KMS-11 (cell line): ENCODE measurements around the gene GOLIM4.

Experiments used
- H2AFZ ChIP-seq: fragments of 200-600 bp; sonication (generic); 2 replicates; pipeline ENCODE4 v1.6.1; 2016; ENCODE audit warnings: antibody characterized with exemption, mixed run types, low read depth
- H3K27ac ChIP-seq: fragments of 200-600 bp; sonication (generic); 2 replicates; pipeline ENCODE4 v1.6.1; 2016; ENCODE audit warnings: mild to moderate bottlenecking, mixed run types
- H3K27me3 ChIP-seq: fragments of 200-600 bp; sonication (generic); 2 replicates; pipeline ENCODE4 v1.6.1; 2017; ENCODE audit warnings: mild to moderate bottlenecking, low read depth, mixed run types, moderate library complexity; ENCODE audit not compliant: insufficient read depth
- H3K36me3 ChIP-seq: fragments of 200-600 bp; sonication (generic); 2 replicates; pipeline ENCODE4 v1.6.1; 2017; ENCODE audit warnings: mild to moderate bottlenecking, mixed run types; ENCODE audit not compliant: insufficient read depth
- H3K4me1 ChIP-seq: fragments of 200-600 bp; sonication (generic); 2 replicates; pipeline ENCODE4 v1.6.1; 2016; ENCODE audit warnings: mild to moderate bottlenecking, low read depth, mixed run types; ENCODE audit not compliant: poor library complexity, severe bottlenecking
- H3K4me2 ChIP-seq: fragments of 200-600 bp; sonication (generic); 2 replicates; pipeline ENCODE4 v1.7.0; 2016; ENCODE audit warnings: mild to moderate bottlenecking, mixed run types
- H3K4me3 ChIP-seq: fragments of 200-600 bp; sonication (generic); IDR thresholded peaks from 2 replicates; pipeline ENCODE4 v1.6.1; 2017; ENCODE audit warnings: low read depth, low read length, mixed read lengths; ENCODE audit not compliant: insufficient read depth
- H3K79me2 ChIP-seq: fragments of 200-600 bp; sonication (generic); 2 replicates; pipeline ENCODE4 v1.6.1; 2016; ENCODE audit warnings: low read depth, mixed run types; ENCODE audit not compliant: insufficient read depth
- H3K9ac ChIP-seq: fragments of 200-600 bp; sonication (generic); 2 replicates; pipeline ENCODE4 v1.6.1; 2016; ENCODE audit warnings: mild to moderate bottlenecking, mixed run types
- H4K20me1 ChIP-seq: fragments of 200-600 bp; sonication (generic); 2 replicates; pipeline ENCODE4 v1.6.1; 2016; ENCODE audit warnings: mild to moderate bottlenecking, mixed run types; ENCODE audit not compliant: insufficient read depth
- CTCF ChIP-seq: fragments of 200-600 bp; sonication (generic); conservative IDR thresholded peaks from 2 replicates; pipeline ENCODE4 v1.6.1; 2017; ENCODE audit warnings: low read depth, mild to moderate bottlenecking, antibody characterized with exemption, low read length, moderate library complexity, mixed read lengths

The GOLIM4 gene

GRCh38 chr3:168123201-168124176 is 27.8 kb upstream of the GOLIM4 start:
- H3K27me3 ChIP-seq = no peaks in the 10 kb centered on the region

GRCh38 chr3:168121184-168122017 is 25.7 kb upstream of the GOLIM4 start:
- Histone ChIP-seq H3K36me3 (no peaks in the 10 kb centered on the region), H3K9ac (no peak overlapping the region), H3K4me3 (no peak overlapping the region), H3K27ac (no peak overlapping the region), H3K27me3 (no peaks in the 10 kb centered on the region), H4K20me1 (no peaks in the 10 kb centered on the region), H2AFZ (no peak overlapping the region), H3K4me2 (no peak overlapping the region), H3K79me2 (no peaks in the 10 kb centered on the region), H3K4me1 (no peaks in the 10 kb centered on the region)
- no peak for TF ChIP-seq CTCF

More at GRCh38 chr3:168123201-168124176, 27.8 kb upstream of the GOLIM4 start:
- no peaks in the 10 kb centered on the region for H4K20me1 ChIP-seq
- H3K4me3 ChIP-seq = no peak overlapping the region
- H3K27ac ChIP-seq = no peak overlapping the region
- no peaks in the 10 kb centered on the region for H3K4me1 ChIP-seq
- H3K9ac ChIP-seq = no peak overlapping the region
- no peaks in the 10 kb centered on the region for H3K36me3 ChIP-seq
- no peak overlapping the region for H2AFZ ChIP-seq
- no peak overlapping the region for H3K4me2 ChIP-seq
- no peaks in the 10 kb centered on the region for H3K79me2 ChIP-seq
- TF ChIP-seq CTCF = no peak

- Histone ChIP-seq H4K20me1 (no peaks in the 10 kb centered on the region), H3K4me1 (no peaks in the 10 kb centered on the region), H3K4me2 (no peak overlapping the region), H3K27me3 (no peaks in the 10 kb centered on the region), H3K9ac (no peak overlapping the region), H3K27ac (no peak overlapping the region), H3K4me3 (no peak overlapping the region), H3K79me2 (no peaks in the 10 kb centered on the region), H3K36me3 (no peaks in the 10 kb centered on the region), H2AFZ (no peak overlapping the region)
- no peak for TF ChIP-seq CTCF
Measured at GRCh38 chr3:168117853-168118313, 22.2 kb upstream of the GOLIM4 start.

GRCh38 chr3:168117059-168117458 is 21.3 kb upstream of the GOLIM4 start:
- Histone ChIP-seq H3K4me3 (no peak overlapping the region), H3K79me2 (no peaks in the 10 kb centered on the region), H3K9ac (no peak overlapping the region), H4K20me1 (no peaks in the 10 kb centered on the region), H3K4me2 (no peak overlapping the region), H3K36me3 (no peaks in the 10 kb centered on the region), H2AFZ (no peak overlapping the region), H3K27me3 (no peaks in the 10 kb centered on the region), H3K4me1 (no peaks in the 10 kb centered on the region), H3K27ac (no peak overlapping the region)
- no peak for TF ChIP-seq CTCF
